GM12891 (cell line): ENCODE measurements around the gene WTIP.

ENCODE experiments used
- PAX5 ChIP-seq: IDR thresholded peaks from 2 replicates; pipeline ENCODE4 v1.6.1; 2011; ENCODE audit warnings: low read length, moderate library complexity, mild to moderate bottlenecking; ENCODE audit not compliant: insufficient read depth, severe bottlenecking
- POLR2A ChIP-seq: IDR thresholded peaks from 2 replicates; pipeline ENCODE4 v1.6.1; 2011; ENCODE audit warnings: low read depth, low read length, control low read depth
- POLR2AphosphoS5 ChIP-seq: IDR thresholded peaks from 2 replicates; pipeline ENCODE4 v1.6.1; 2011; ENCODE audit warnings: low read depth, low read length, control low read depth
- POU2F2 ChIP-seq: IDR thresholded peaks from 2 replicates; pipeline ENCODE4 v1.6.1; 2011; ENCODE audit warnings: low read depth, mild to moderate bottlenecking, control low read depth, low read length, moderate library complexity
- SPI1 ChIP-seq: IDR thresholded peaks from 2 replicates; pipeline ENCODE4 v1.6.1; 2011; ENCODE audit warnings: low read depth, low read length, control low read depth
- TAF1 ChIP-seq: IDR thresholded peaks from 2 replicates; pipeline ENCODE4 v1.6.1; 2011; ENCODE audit warnings: low read depth, low read length, control low read depth

GRCh38 chr19:34448191-34448590 is 33.4 kb upstream of the WTIP start:
- TF ChIP-seq POLR2A (no peak), SPI1 (no peak), POU2F2 (no peak), POLR2AphosphoS5 (no peak), TAF1 (no peak), PAX5 (no peak)
